Endothelial cell (in vitro differentiated cells): Measurements from ENCODE around the gene AUNIP. TPM values are rescaled to one million over a fixed set of nuclear protein-coding genes. Genes with fewer than 3 reads are reported as not detected.

Source experiments
- DNase-seq: peaks from one replicate; pipeline ENCODE4 v3.0.0; 2021; ENCODE audit warnings: low spot score
- H3K27ac Mint-ChIP-seq: one replicate; pipeline ENCODE4 v1.8.0; 2021; ENCODE audit warnings: mixed read lengths, inconsistent platforms; ENCODE audit not compliant: unreplicated experiment
- H3K27me3 Mint-ChIP-seq: one replicate; pipeline ENCODE4 v1.8.0; 2021; ENCODE audit warnings: mild to moderate bottlenecking, moderate library complexity, mixed read lengths, inconsistent platforms; ENCODE audit not compliant: unreplicated experiment
- H3K36me3 Mint-ChIP-seq: one replicate; pipeline ENCODE4 v1.8.0; 2021; ENCODE audit warnings: mild to moderate bottlenecking, low read depth, mixed read lengths, inconsistent platforms; ENCODE audit not compliant: unreplicated experiment
- H3K4me1 Mint-ChIP-seq: one replicate; pipeline ENCODE4 v1.8.0; 2021; ENCODE audit warnings: mild to moderate bottlenecking, mixed read lengths, inconsistent platforms; ENCODE audit not compliant: unreplicated experiment
- H3K4me3 Mint-ChIP-seq: one replicate; pipeline ENCODE4 v1.8.0; 2021; ENCODE audit warnings: mild to moderate bottlenecking, mixed read lengths, inconsistent platforms; ENCODE audit not compliant: unreplicated experiment
- H3K9me3 Mint-ChIP-seq: one replicate; pipeline ENCODE4 v1.8.0; 2021; ENCODE audit warnings: mixed read lengths, inconsistent platforms; ENCODE audit not compliant: unreplicated experiment
- CTCF ChIP-seq: fragments of 200-600 bp; sonication (generic); IDR thresholded peaks from one replicate; pipeline ENCODE4 v1.5.0; 2021; ENCODE audit warnings: antibody characterized with exemption; ENCODE audit not compliant: unreplicated experiment
- total RNA-seq: library from RNA; stranded (reverse); fragmentation: NEBNext Ultra II Directional; extraction: Animal tissue kit (Norgen Biotek cat#: 25700); gene quantifications from one replicate; pipeline ENCODE4 v1.2.1, GENCODE V29; 2021; ENCODE audit not compliant: unreplicated experiment

Gene AUNIP
- total RNA-seq, 1 donor from 2014 or later: 3.3 TPM

- TF ChIP-seq CTCF: no peak
- H3K9me3 Mint-ChIP-seq: no peaks in the 10 kb centered on the region
- H3K27me3 Mint-ChIP-seq: peaks cover 6% of the 10 kb centered on the region
- no peak for DNase-seq
- H3K4me1 Mint-ChIP-seq: peaks cover 9% of the 10 kb centered on the region
- no peak overlapping the region for H3K4me3 Mint-ChIP-seq
- peaks cover 25% of the 10 kb centered on the region for H3K36me3 Mint-ChIP-seq
- no peak overlapping the region for H3K27ac Mint-ChIP-seq
Observed at GRCh38 chr1:25867210-25867991, 8.1 kb upstream of the AUNIP start.

- no peak for TF ChIP-seq CTCF
- Mint-ChIP-seq H3K9me3 (no peaks in the 10 kb centered on the region), H3K27ac (peak overlapping the region; percentile 14)
Observed at GRCh38 chr1:25866288-25866687, 7.0 kb upstream of the AUNIP start.

GRCh38 chr1:25864434-25864833, 5.2 kb upstream of the AUNIP start:
- H3K27ac Mint-ChIP-seq: no peak overlapping the region
- no peak overlapping the region for H3K4me3 Mint-ChIP-seq
- H3K36me3 Mint-ChIP-seq: peaks cover 29% of the 10 kb centered on the region
- peaks cover 12% of the 10 kb centered on the region for H3K4me1 Mint-ChIP-seq
- no peak for TF ChIP-seq CTCF
- H3K9me3 Mint-ChIP-seq: no peaks in the 10 kb centered on the region
- no peak for DNase-seq
- H3K27me3 Mint-ChIP-seq: peaks cover 8% of the 10 kb centered on the region

More at GRCh38 chr1:25866288-25866687, 7.0 kb upstream of the AUNIP start:
- Mint-ChIP-seq H3K36me3 (peaks cover 29% of the 10 kb centered on the region), H3K27me3 (peaks cover 8% of the 10 kb centered on the region), H3K4me3 (peak overlapping the region; percentile 10), H3K4me1 (peaks cover 12% of the 10 kb centered on the region)
- DNase-seq: no peak

GRCh38 chr1:25863486-25864262, 4.4 kb upstream of the AUNIP start:
- no peak for TF ChIP-seq CTCF
- H3K4me3 Mint-ChIP-seq: no peak overlapping the region
- H3K27me3 Mint-ChIP-seq: peaks cover 9% of the 10 kb centered on the region
- DNase-seq: no peak
- H3K4me1 Mint-ChIP-seq: peaks cover 17% of the 10 kb centered on the region
- no peaks in the 10 kb centered on the region for H3K9me3 Mint-ChIP-seq
- H3K36me3 Mint-ChIP-seq: peaks cover 29% of the 10 kb centered on the region
- no peak overlapping the region for H3K27ac Mint-ChIP-seq
